Glomerular visceral epithelial cell (primary cell): ENCODE results near the gene TMEM174.
A peak's percentile ranks its signal among the peaks of the same experiment; 100 is the strongest.
"Not testable (repeated sequence)": the region's sequence is repeated elsewhere in the genome, so short reads cannot be mapped to it uniquely, and the experiment has no call there.

ENCODE experiments used
- DNase-seq: peaks from one replicate; pipeline ENCODE4 v3.0.0-alpha.2; 2016; ENCODE audit errors: extremely low spot score

The TMEM174 gene

DNA sequence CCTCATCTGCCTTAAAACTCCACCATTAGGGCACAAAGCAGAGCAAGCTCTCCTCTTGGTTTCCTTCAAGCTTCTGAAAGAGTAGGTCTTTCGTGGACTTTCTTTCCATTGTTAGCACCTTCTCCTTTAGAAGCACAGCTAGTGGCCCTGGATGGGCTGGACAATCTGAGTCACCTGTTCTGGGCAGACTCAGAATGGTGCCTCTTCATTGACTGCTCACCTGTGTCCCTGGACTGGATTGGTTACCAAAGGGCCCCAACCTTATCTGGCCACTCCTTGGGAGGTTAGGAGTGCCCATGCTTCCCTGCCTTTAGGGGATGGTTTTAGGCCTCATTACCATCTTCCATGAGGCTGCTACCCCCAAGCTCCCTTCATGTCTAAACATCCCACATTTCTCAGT is 23.2 kb downstream of the TMEM174 start:
- no peak for DNase-seq

DNA sequence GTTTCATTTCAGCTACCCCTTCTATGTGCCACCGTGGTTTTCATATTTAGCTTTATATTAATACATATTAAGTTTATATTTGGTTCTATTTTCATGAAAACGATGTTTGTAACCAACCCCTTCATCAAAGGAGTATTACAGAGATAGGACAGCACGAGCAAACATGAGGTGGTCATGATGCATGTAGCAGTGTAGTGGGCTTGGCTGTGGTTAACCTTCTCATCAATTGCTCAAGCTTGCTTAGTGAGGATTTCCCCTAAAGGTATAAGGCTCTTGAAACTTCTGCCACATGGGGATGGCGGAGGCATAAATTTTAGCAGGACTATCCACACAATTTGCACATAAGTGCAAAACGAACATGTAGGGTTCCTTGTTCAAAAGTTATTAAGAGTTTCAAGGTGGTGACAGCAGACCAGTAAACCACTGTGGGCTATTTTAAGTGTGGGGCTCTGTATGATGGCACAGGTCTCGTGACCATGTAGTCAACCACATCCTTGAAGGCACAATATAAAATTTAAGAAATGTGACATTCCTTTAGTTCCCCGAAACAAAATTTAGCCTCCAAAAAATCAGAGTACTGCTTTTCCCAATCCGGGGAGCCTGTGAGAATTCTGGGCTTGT is 24.8 kb downstream of the TMEM174 start:
- no peak for DNase-seq

DNA sequence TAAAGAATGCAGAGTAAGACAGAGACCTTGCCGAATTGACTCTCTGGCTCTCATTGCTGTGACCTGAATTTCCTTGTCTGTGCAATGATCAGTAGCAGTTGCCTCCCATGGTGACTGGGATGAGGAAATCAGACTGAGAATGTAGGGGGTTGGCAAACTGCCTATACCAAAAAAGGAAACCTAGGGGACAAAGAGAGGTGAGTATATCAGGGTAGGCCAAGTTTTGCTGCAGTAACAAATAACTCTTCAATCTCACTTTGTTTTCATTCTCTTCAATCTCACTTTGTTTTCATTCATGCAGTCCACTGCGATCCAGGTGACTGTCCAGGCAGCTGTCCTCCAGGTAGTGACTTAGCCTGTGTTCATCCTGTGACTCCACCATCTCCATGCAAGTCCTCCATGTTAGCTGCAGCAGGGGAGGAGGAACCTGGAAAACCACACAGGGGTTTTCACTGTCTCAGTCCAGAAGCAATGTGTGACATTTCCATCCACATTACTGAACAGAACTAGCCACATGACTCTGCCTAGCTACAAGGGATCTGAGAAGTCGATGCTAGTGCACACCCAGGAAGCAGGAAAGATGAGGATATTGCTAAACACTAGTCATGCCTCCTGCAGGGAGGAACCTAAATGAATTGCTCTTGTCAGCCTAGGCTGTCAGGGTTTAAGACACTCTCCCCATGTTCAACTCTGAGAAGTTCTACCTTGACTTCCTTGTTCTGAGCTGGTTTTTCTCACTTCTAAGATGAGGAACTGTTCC is 26.0 kb downstream of the TMEM174 start:
- no peak for DNase-seq

DNA sequence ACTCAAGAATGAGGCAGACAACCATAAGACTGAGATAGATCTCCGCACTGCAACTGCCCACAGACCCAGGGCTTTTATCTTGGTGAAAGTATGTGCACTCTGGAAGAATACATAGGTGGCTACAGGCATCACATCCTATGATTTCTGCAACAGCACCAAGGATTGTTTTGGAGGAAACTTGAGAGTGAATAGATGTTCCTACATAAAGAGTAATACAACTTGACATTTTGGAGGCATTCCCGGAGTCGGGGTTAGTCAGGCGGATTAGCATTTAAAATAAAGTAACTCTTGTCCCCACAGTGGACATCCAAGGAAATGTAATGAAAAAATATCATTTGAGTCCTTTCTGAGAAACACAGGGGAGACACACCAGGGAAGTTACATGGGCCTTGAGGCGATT is 26.7 kb downstream of the TMEM174 start:
- no peak for DNase-seq

DNA sequence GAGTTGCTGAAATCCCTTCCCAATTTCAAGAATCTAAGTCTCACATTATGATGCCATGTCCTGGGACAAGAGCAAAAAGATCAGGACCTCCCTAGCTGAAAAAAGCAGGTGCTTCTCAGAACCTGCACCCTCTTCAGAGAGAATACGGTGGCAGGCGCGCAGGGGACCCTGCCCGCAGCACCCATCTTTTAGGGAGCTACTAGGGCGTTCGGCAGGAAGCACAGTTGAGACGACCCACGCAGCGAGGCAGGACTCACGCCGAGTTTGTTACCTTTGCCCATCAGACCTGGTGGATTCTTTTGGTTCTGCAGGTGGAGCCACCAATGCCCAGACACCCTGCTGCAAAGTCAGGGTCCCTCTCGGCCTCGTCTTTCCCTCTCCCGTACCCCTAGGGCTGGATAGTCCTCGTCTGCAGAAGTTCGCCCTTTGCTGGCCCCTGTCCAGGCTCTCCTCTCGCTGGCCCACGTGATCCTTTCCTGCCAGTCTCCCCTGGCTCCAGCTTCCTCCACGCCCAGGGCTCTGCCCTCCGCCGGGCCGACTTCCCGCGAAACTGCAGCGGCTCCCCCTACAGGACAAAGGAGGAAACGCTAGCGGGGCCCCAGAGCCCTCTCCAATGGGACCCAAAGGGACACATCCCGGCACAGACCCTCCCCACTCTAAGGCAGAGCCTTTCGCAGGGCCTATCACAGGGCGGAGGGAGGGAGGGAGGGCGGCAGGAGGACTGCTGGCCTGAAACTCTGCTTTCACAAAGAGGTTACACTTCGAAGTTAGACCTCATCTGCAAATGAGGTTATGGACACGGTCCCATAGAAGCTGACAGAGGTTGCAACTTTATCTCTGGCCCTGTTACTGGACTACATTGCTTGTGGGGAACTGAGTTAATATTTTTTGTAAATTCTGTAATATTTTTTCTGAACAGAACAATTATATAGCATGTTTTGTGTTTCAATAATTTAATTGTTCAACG is 28.8 kb downstream of the TMEM174 start:
- DNase-seq = peak; percentile 87

DNA sequence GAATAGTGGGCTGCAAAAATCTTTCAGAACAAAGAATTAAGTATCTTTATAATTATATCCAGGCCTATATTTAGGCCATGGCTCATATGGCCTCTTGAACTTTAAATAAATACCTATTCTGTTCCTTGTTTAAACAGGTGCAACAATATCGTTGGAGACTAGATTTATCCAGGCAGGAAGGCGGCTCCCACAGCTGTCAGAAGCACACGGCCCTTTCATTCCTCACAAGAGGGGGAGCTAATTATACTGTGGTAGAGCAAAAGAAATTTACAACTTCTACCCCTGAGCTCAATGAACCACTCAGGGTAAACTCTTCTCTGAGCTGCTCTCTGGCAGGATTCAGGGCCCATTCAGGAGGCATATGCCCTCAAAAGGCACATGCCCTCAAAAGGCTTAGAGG is 31.3 kb downstream of the TMEM174 start:
- DNase-seq = no peak

DNA sequence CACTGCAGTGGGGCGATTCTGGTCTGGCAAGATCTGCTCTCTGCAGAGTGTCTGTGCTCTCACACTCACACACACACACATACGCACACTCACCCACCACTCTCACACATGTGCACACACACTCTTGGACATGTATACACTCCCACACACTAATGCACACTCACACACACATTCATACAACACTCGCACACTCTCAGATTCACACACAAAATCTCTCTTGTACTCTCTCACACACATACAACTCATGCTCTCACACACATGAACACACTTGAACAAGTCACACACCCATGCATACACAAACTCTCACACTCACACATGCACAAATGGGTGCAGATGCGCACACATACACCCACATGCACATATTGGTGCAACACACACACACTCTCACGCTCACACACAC is 31.7 kb downstream of the TMEM174 start:
- DNase-seq = no peak

DNA sequence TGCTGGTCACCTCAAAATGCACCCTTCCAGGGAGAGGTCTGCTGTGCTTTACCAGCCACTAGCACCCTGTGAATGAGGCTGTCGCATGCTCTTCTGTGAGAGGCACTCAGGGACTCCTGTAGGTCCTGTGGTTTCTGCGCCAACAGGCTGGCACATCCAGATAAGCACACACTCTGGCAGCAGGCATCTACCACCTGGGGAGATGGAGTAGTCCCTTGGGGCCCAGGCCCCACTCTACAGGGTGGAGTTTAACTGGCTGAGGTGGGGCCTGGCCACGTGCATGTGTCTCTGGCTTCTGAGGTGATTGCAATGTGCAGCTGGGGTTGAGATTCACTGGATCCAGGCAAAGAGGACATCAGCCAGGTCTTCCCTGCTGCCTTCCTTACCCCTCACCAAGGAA is 32.3 kb downstream of the TMEM174 start:
- DNase-seq = no peak

DNA sequence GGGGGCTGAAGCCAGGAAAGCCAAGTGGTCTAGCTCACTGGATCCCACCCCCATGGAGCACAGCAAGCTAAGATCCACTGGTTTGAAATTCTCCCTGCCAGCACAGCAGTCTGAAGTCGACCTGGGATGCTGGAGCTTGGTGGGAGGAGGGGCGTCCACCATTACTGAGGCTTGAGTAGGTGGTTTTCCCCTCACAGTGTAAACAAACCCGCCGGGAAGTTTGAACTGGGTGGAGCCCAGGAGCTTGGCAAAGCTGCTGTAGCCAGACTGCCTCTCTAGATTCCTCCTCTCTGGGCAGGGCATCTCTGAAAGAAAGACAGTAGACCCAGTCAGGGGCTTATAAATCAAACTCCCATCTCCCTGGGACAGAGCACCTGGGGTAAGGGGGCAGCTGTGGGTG is 34.2 kb downstream of the TMEM174 start:
- DNase-seq = not testable (repeated sequence)

DNA sequence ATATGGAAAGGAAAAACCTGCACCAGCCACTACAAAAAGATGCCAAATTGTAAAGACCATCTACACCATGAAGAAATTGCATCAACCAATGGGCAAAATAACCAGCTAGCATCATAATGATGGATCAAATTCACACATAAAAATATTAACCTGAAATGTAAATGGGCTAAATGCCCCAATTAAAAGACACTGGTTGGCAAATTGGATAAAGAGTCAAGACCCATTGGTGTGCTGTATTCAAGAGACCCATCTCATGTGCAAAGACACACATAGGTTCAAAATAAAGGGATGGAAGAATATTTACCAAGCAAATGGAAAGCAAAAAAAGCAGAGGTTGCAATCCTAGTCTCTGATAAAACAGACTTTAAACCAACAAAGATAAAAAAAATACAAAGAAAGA is 36.1 kb downstream of the TMEM174 start:
- not testable (repeated sequence) for DNase-seq

DNA sequence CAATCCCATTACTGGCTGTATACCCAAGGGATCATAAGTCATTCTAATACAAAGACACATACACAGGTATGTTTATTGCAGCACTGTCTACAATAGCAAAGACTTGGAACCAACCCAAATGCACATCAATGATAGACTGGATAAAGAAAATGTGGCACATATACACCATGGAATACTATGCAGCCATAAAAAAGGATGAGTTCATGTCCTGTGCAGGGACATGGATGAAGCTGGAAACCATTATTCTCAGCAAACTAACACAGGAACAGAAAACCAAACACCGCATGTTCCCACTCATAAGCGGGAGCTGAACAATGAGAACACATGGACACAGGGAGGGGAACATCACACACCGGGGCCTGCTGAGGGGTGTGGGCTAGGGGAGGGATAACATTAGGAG is 39.7 kb downstream of the TMEM174 start:
- DNase-seq = not testable (repeated sequence)

DNA sequence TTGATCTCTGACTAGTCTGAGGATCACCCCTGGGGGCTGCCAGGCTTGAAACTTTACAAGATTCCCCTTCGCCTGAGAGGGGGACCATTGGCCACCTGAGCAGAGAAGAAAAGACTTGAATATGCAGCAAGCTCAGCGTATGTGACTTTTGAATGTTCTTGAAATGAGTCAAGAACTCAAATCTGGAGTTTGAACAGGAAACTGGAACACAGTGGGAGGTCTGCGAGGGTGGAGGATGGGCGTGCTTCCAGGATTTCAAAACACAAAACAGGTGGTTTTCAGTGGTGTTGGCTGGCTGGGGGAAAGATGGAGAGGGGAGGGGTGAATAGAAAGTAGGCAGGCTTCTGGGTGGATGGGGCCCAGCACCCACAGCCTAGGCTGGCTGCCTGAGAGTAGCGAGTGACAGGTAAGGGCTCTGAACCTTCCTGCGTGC is 40.6 kb downstream of the TMEM174 start:
- DNase-seq = peak; percentile 84

DNA sequence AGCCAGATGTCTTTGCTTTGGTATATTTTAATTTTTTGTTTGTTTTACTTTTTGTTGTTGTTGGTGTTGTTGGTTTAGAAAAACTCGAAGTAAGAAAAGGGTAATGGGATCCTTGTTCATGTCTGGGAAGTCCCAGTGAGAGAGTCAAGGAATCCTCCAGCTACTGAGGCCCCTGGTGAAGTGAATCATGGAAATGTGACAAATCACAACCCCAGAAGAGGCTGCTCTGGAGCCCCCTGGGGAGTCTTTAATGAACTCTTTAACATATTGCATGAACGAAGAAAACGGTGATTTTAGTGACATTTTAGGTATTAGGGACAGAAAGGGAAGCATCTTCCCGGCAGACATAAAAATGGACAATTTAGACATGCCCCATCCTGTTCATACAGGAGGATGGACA is 41.3 kb downstream of the TMEM174 start:
- no peak for DNase-seq

DNA sequence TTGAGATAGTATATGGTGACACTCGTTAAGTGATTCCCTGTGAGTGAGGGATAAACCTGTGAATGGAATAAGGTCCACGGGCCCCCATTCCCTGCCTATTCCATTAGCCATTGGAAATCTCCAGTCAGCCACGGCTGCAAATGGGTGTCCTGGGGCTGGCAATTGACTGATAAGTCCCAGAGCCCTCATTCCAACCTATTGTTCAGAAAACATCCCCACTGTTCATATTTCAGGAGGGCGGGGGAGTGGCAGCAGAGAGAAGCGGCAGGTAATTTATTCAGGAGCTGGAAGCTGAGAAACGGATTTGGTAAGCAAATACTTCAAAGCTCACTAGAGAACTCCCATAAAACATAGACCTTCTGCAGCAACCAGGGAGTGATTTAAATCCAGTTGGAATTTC is 42.0 kb downstream of the TMEM174 start:
- DNase-seq = no peak

DNA sequence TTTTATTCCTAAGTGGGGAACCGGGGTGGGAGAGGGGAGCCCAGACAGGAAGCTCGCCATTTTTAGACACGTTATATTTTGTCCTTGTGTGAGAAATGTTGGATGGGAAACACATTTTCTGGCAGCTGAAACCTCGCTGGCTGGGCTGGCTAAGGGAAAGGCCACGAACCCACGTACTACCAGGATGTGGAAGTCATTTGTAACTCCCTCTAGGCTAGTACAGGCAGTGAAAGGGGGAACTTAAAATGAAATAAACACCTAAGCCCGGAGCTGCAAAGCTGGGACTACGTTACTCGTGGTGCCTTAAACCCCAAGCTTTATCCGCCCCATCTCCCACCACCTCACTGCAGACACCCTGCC is 42.5 kb downstream of the TMEM174 start:
- DNase-seq = peak; percentile 11

DNA sequence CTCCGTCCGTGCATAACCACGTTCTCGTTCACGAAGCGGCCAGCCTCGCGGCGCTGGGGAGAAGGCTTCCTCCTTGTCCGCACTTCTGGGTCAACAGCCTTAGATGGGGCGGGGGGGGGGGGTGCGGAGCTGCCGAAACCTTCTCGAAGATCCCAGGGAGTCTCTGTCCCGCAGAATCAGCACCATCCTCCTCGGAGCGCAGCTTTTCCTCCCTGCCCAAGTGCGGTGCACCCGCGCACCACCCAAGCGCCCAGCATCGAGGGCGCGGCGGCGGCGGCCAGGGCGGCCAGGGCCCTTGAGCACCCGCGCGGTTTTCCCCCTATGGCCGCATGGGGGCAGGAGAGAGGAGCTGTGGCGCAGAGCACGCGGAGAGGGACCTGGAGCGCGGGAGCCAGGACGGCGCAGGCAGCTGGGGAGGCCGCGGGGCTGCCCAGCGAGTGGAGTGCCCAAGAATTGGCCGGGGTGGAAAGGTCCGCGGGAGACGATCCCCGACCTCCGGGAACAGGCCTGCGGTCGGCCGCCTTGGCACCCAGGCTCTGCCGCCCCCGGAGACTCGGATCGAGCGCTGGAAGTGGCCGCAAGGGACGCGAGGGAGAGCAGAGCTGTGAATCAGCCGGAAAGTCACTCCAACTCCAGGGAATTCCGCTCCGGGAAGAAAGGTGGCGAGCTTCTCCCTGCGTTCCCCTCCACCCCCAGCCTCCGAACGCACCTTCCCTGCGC is 43.1 kb downstream of the TMEM174 start:
- DNase-seq = peak; percentile 89

DNA sequence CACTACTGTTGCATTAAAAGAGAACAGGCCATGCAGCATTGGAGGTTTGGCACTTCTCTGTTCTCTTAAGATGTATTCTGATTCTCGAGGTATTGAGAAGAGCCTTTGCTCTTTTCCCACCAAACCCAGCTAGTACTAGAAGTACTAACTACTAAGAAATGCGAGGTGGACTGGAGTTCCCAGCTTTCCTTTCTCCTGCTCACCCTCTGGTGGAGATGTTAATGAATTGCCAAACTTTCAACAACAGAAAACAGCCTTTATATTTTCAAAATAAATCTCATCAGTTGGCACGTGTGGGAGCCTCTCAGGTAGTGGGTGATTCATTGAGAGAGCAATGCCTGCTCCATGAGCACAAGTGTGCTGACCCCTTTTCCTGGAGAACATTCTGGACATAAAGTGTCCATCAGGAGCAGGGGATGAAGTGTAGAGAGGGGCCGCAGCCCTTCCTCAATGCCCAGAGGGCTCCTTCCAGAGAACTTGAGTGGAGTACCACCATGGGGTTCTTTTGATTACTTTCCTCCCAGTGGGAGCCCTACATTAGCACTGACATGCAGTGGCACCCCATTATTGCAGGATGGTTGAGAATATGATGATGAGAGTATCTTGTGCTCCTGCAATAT is 45.7 kb downstream of the TMEM174 start:
- DNase-seq = peak; percentile 57

DNA sequence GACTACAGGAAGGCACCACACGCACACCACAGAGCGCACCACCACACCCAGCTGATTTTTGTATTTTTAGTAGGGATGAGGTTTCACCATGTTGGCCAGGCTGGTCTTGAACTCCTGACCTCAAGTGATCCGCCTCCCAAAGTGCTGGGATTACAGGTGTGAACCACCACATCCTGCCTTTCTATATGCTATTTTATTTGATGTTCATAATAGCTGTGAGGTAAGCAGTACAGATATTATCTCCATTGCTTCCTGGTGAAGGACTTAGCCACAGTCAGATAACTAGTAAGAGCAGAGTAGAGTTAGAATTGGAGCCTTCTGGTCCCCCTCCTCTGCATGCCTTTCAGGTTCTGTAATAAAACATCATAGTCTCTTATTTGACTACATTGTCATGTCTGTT is 46.3 kb downstream of the TMEM174 start:
- DNase-seq = not testable (repeated sequence)

DNA sequence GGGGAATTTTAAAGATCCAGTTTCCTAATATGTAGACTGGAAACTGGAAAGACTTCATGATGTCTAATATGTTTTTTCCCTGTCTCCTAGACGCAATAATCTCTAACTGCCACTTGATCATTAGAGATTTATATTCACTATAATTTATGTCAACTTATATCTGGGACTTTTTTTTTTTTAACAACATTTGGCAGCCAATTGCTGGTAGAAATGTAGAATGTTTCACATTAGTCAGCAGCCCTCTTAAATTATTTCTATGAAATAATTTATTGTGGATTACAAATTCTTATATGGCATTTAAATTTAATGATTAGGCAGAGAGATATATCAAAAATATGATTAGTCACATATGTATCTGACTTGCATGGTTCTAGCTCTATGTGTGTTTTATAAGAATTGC is 48.2 kb downstream of the TMEM174 start:
- DNase-seq = no peak

DNA sequence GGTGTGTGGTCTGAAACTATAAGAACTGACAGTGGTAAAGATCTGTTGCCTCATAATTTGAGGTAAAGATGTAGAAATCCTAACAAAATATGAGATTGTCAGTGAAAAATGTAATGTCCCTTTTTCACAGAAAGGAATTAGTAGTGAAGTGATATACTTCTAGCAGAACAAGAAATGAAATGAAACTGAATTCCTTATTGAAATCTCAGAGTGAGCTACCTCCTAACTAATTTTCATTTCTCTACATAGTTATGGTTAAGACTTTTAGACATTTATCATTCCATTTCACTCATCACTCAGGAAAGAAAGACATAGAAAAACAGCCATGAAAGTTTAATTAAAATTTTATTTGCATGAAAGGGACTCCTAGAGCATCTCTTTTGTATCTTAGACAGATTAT is 48.7 kb downstream of the TMEM174 start:
- no peak for DNase-seq

DNA sequence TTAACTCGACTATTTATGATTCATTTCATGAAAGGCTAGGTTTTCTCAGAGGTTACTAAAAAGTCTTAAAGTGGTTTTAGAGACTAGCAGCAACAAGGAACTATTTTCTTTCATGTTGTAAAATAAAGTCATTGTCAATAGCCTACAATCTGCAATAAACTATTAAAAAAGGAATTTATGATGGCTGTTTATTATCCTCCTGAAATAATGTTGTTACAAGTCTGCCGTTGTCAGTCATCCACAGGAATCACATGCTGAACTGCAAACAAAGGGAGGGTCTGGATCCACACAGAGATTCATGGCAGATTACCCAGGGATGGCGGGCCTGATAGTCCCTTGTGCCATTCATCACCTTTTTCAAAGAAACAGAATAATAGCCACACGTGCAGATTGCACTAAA is 49.2 kb downstream of the TMEM174 start:
- DNase-seq = no peak
